Activated CD4-positive, alpha-beta T cell treated with anti-CD3 and anti-CD28 coated beads, Interleukin-2, amount 10 ng/mL, durations not matched to agents 7 days and 5 days (primary cell): ENCODE measurements around the gene CMC2. TPM values are rescaled to one million over a fixed set of nuclear protein-coding genes. Genes with fewer than 3 reads are reported as not detected.

ENCODE experiments used
- CTCF ChIA-PET: fragments of 350-600 bp; sonication (Branson Sonifier 250); formaldehyde crosslinking; loops from one replicate; lab custom pipeline; 2021; ENCODE audit warnings: antibody characterized with exemption; lab: Charles Lee
- POLR2A ChIA-PET: fragments of 350-600 bp; sonication (Branson Sonifier 250); formaldehyde crosslinking; loops from one replicate; lab custom pipeline; 2021; ENCODE audit warnings: antibody characterized with exemption; lab: Charles Lee
- DNase-seq: peaks from one replicate; pipeline ENCODE4 v3.0.0-alpha.2; 2020
- H3K27ac Mint-ChIP-seq: one replicate; pipeline ENCODE4 v1.8.0; 2021; ENCODE audit warnings: mild to moderate bottlenecking, moderate library complexity, mixed read lengths
- H3K27me3 Mint-ChIP-seq: one replicate; pipeline ENCODE4 v1.8.0; 2021; ENCODE audit warnings: mixed read lengths
- H3K36me3 Mint-ChIP-seq: one replicate; pipeline ENCODE4 v1.8.0; 2021; ENCODE audit warnings: low read depth, mixed read lengths
- H3K4me1 Mint-ChIP-seq: one replicate; pipeline ENCODE4 v1.8.0; 2021; ENCODE audit warnings: mixed read lengths
- H3K4me3 Mint-ChIP-seq: one replicate; pipeline ENCODE4 v1.8.0; 2021; ENCODE audit warnings: mild to moderate bottlenecking, moderate library complexity, mixed read lengths
- H3K9me3 Mint-ChIP-seq: one replicate; pipeline ENCODE4 v1.8.0; 2021; ENCODE audit warnings: mixed read lengths
- total RNA-seq, 2 experiments: library from RNA; stranded (reverse); gene quantifications; one replicate each; pipeline ENCODE4 v1.2.3, GENCODE V29; 2021

The CMC2 gene
- total RNA-seq = 10 to 100 TPM; 90.3 to 99.7 TPM

- Mint-ChIP-seq H3K4me1 (peaks cover 61% of the 10 kb centered on the region), H3K36me3 (peaks cover 23% of the 10 kb centered on the region), H3K27me3 (no peaks in the 10 kb centered on the region), H3K9me3 (no peaks in the 10 kb centered on the region), H3K27ac (peak within 1 kb of the TSS; percentile 100), H3K4me3 (peak within 1 kb of the TSS; percentile 89)
- ChIA-PET POLR2A (interaction anchor here (0.5 to 1.0 kb wide), 2 partner anchors 28 to 70 kb away, joined by 3 read pairs; partner anchors contain the start of gene C16orf46), CTCF (interaction anchor here (0.6 to 1.4 kb wide), 5 partner anchors 12 to 242 kb away, joined by 3 to 11 read pairs (median 3); partner anchors contain the start of gene ATMIN)
- peak; percentile 98 for DNase-seq
Measured at GRCh38 chr16:81006813-81007695, at the start of gene CMC2, which contains the start of gene CENPN. CMC2 (minus strand) TSS chr16:81006885; CDS start chr16:80997394, 9,491 bp downstream. CENPN (plus strand) TSS chr16:81007214; CDS start chr16:81011940, 4,726 bp downstream.

GRCh38 chr16:81053761-81054160, 47.1 kb upstream of the CMC2 start:
- Mint-ChIP-seq H3K36me3 (peaks cover 6% of the 10 kb centered on the region), H3K4me3 (no peak overlapping the region), H3K9me3 (peaks cover 13% of the 10 kb centered on the region), H3K4me1 (peaks cover 4% of the 10 kb centered on the region), H3K27me3 (peaks cover 6% of the 10 kb centered on the region), H3K27ac (no peak overlapping the region)
- POLR2A ChIA-PET = no interaction called here
- DNase-seq = no peak
- CTCF ChIA-PET = interaction anchor here (1.1 kb wide), 1 partner anchor 18 kb away, joined by 3 read pairs; the partner anchor contains the start of gene ATMIN

- no peaks in the 10 kb centered on the region for H3K27me3 Mint-ChIP-seq
- CTCF ChIA-PET = no interaction called here
- POLR2A ChIA-PET = no interaction called here
- H3K36me3 Mint-ChIP-seq = peaks cover 57% of the 10 kb centered on the region
- no peak overlapping the region for H3K27ac Mint-ChIP-seq
- DNase-seq = no peak
- peaks cover 9% of the 10 kb centered on the region for H3K4me1 Mint-ChIP-seq
- H3K4me3 Mint-ChIP-seq = no peak overlapping the region
- peaks cover 2% of the 10 kb centered on the region for H3K9me3 Mint-ChIP-seq
Measured at GRCh38 chr16:81042821-81043220, 36.1 kb upstream of the CMC2 start.

GRCh38 chr16:81041696-81042095, 35.0 kb upstream of the CMC2 start:
- H3K27me3 Mint-ChIP-seq = no peaks in the 10 kb centered on the region
- H3K4me3 Mint-ChIP-seq = no peak overlapping the region
- H3K36me3 Mint-ChIP-seq = peaks cover 57% of the 10 kb centered on the region
- H3K27ac Mint-ChIP-seq = no peak overlapping the region
- no peak for DNase-seq
- H3K4me1 Mint-ChIP-seq = peaks cover 20% of the 10 kb centered on the region
- H3K9me3 Mint-ChIP-seq = no peaks in the 10 kb centered on the region
- ChIA-PET CTCF (no interaction called here), POLR2A (no interaction called here)

- H3K4me1 Mint-ChIP-seq = peaks cover 23% of the 10 kb centered on the region
- CTCF ChIA-PET = interaction anchor here (1.2 kb wide), 1 partner anchor 21 kb away, joined by 5 read pairs; no protein-coding TSS in a partner anchor
- POLR2A ChIA-PET = no interaction called here
Measured at GRCh38 chr16:81040842-81041241, 34.2 kb upstream of the CMC2 start.

GRCh38 chr16:81040131-81040530, 33.4 kb upstream of the CMC2 start:
- Mint-ChIP-seq H3K4me3 (no peak overlapping the region), H3K36me3 (peaks cover 47% of the 10 kb centered on the region), H3K9me3 (no peaks in the 10 kb centered on the region), H3K27me3 (no peaks in the 10 kb centered on the region), H3K4me1 (peaks cover 26% of the 10 kb centered on the region), H3K27ac (no peak overlapping the region)
- POLR2A ChIA-PET = no interaction called here
- CTCF ChIA-PET = interaction anchor here (1.2 kb wide), 1 partner anchor 20 kb away, joined by 5 read pairs; no protein-coding TSS in a partner anchor
- no peak for DNase-seq

More at GRCh38 chr16:81040842-81041241, 34.2 kb upstream of the CMC2 start:
- Mint-ChIP-seq H3K27ac (no peak overlapping the region), H3K9me3 (no peaks in the 10 kb centered on the region), H3K27me3 (no peaks in the 10 kb centered on the region), H3K36me3 (peaks cover 53% of the 10 kb centered on the region), H3K4me3 (no peak overlapping the region)
- DNase-seq = no peak

GRCh38 chr16:81036751-81037350, 30.2 kb upstream of the CMC2 start:
- no peak for DNase-seq
- no peaks in the 10 kb centered on the region for H3K27me3 Mint-ChIP-seq
- H3K36me3 Mint-ChIP-seq = peaks cover 33% of the 10 kb centered on the region
- H3K4me1 Mint-ChIP-seq = peaks cover 29% of the 10 kb centered on the region
- ChIA-PET CTCF (interaction anchor here (0.6 to 7.0 kb wide), 10 partner anchors 9 to 807 kb away, joined by 3 to 70 read pairs (median 5); partner anchors contain the start of gene C16orf46), POLR2A (no interaction called here)
- peak overlapping the region; percentile 83 for H3K4me3 Mint-ChIP-seq
- peak overlapping the region; percentile 82 for H3K27ac Mint-ChIP-seq
- H3K9me3 Mint-ChIP-seq = no peaks in the 10 kb centered on the region

GRCh38 chr16:81035975-81036750, 29.5 kb upstream of the CMC2 start:
- H3K27me3 Mint-ChIP-seq = no peaks in the 10 kb centered on the region
- no peaks in the 10 kb centered on the region for H3K9me3 Mint-ChIP-seq
- H3K27ac Mint-ChIP-seq = peak overlapping the region; percentile 82
- peak overlapping the region; percentile 83 for H3K4me3 Mint-ChIP-seq
- peaks cover 29% of the 10 kb centered on the region for H3K4me1 Mint-ChIP-seq
- POLR2A ChIA-PET = interaction anchor here (0.7 kb wide), 1 partner anchor 328 kb away, joined by 5 read pairs; no protein-coding TSS in a partner anchor
- DNase-seq = peak; percentile 56
- H3K36me3 Mint-ChIP-seq = peaks cover 34% of the 10 kb centered on the region
- CTCF ChIA-PET = interaction anchor here (0.5 to 7.0 kb wide), 37 partner anchors 9 to 808 kb away, joined by 3 to 70 read pairs (median 4); partner anchors contain the start of genes C16orf46, CENPN and CMC2

GRCh38 chr16:81035398-81035974, 28.8 kb upstream of the CMC2 start, which contains the start of gene ATMIN:
ATMIN (plus strand) TSS chr16:81035842; CDS start chr16:81035871, 29 bp downstream.
- Mint-ChIP-seq H3K27ac (peak within 1 kb of the TSS; percentile 82), H3K4me1 (peaks cover 29% of the 10 kb centered on the region), H3K36me3 (peaks cover 32% of the 10 kb centered on the region), H3K27me3 (no peaks in the 10 kb centered on the region), H3K4me3 (peak within 1 kb of the TSS; percentile 83), H3K9me3 (no peaks in the 10 kb centered on the region)
- ChIA-PET POLR2A (interaction anchor here (0.7 kb wide), 1 partner anchor 329 kb away, joined by 5 read pairs; no protein-coding TSS in a partner anchor), CTCF (interaction anchor here (0.5 to 7.0 kb wide), 38 partner anchors 10 to 722 kb away, joined by 3 to 70 read pairs (median 4); partner anchors contain the start of genes C16orf46, CENPN and CMC2)
- peak; percentile 87 for DNase-seq

GRCh38 chr16:81029930-81030604, 23.4 kb upstream of the CMC2 start:
- peaks cover 55% of the 10 kb centered on the region for H3K36me3 Mint-ChIP-seq
- H3K27me3 Mint-ChIP-seq = no peaks in the 10 kb centered on the region
- H3K4me1 Mint-ChIP-seq = peaks cover 2% of the 10 kb centered on the region
- CTCF ChIA-PET = interaction anchor here (1.1 to 1.2 kb wide), 2 partner anchors 23 to 708 kb away, joined by 3 read pairs; partner anchors contain the start of gene CENPN
- no peak overlapping the region for H3K27ac Mint-ChIP-seq
- POLR2A ChIA-PET = no interaction called here
- no peak for DNase-seq
- H3K4me3 Mint-ChIP-seq = no peak overlapping the region
- no peaks in the 10 kb centered on the region for H3K9me3 Mint-ChIP-seq

- ChIA-PET CTCF (interaction anchor here (0.6 kb wide), 1 partner anchor 51 kb away, joined by 3 read pairs; no protein-coding TSS in a partner anchor), POLR2A (no interaction called here)
- DNase-seq = no peak
- Mint-ChIP-seq H3K27ac (no peak overlapping the region), H3K4me3 (no peak overlapping the region), H3K27me3 (no peaks in the 10 kb centered on the region), H3K9me3 (no peaks in the 10 kb centered on the region), H3K36me3 (peaks cover 60% of the 10 kb centered on the region), H3K4me1 (no peaks in the 10 kb centered on the region)
Measured at GRCh38 chr16:81026429-81026828, 19.7 kb upstream of the CMC2 start.
